ENCODE results near the gene FAT2.

Gene FAT2

GRCh38 chr5:151556806-151557205, 34.3 kb downstream of the FAT2 start:
- in situ Hi-C loops (cut with MboI; ENCODE audit: low sequenced_read_pairs) = no loop called here

- in situ Hi-C loops (cut with MboI; ENCODE audit: low sequenced_read_pairs) = no loop called here
These were observed 35.2 kb downstream of the FAT2 start for GRCh38 chr5:151555760-151556576.

- in situ Hi-C loops (cut with MboI; ENCODE audit: low sequenced_read_pairs) = no loop called here
These were observed 37.4 kb downstream of the FAT2 start for GRCh38 chr5:151553695-151554094.

GRCh38 chr5:151553130-151553670, 37.9 kb downstream of the FAT2 start:
- in situ Hi-C loops (cut with MboI; ENCODE audit: low sequenced_read_pairs) = no loop called here

GRCh38 chr5:151551985-151552384, 39.1 kb downstream of the FAT2 start:
- in situ Hi-C loops (cut with MboI; ENCODE audit: low sequenced_read_pairs) = no loop called here

GRCh38 chr5:151550146-151550545, 41.0 kb downstream of the FAT2 start:
- in situ Hi-C loops (cut with MboI; ENCODE audit: low sequenced_read_pairs) = no loop called here

GRCh38 chr5:151549713-151550112, 41.4 kb downstream of the FAT2 start:
- in situ Hi-C loops (cut with MboI; ENCODE audit: low sequenced_read_pairs) = no loop called here

- in situ Hi-C loops (cut with MboI; ENCODE audit: low sequenced_read_pairs) = no loop called here
These were observed 43.8 kb downstream of the FAT2 start for GRCh38 chr5:151547364-151547763.

GRCh38 chr5:151541571-151541970, 49.6 kb downstream of the FAT2 start:
- in situ Hi-C loops (cut with MboI; ENCODE audit: low sequenced_read_pairs) = no loop called here

Measured in HL-60/S4 (cell line).